Ascending aorta (tissue), 2 donors: ENCODE results near the gene PGAP1. TPM values are rescaled to one million over a fixed set of nuclear protein-coding genes. Genes with fewer than 3 reads are reported as not detected.

Experiments used
- DNase-seq, 2 donors: peaks; one replicate each; pipeline ENCODE4 v3.0.0-alpha.2; 2019; ENCODE audit warnings: low spot score in 2 of 2
- H3K27ac ChIP-seq, 2 donors: fragments of 200-600 bp; sonication (generic); one replicate each; pipeline ENCODE4 v1.5.1; 2016 to 2017; ENCODE audit warnings: mild to moderate bottlenecking in 1 of 2
- H3K27me3 ChIP-seq: fragments of 200-600 bp; sonication (generic); one replicate; pipeline ENCODE4 v1.5.1; 2017
- H3K36me3 ChIP-seq, 2 donors: fragments of 200-600 bp; sonication (generic); one replicate each; pipeline ENCODE4 v1.5.1; 2016
- H3K4me1 ChIP-seq, 2 donors: fragments of 200-600 bp; sonication (generic); one replicate each; pipeline ENCODE4 v1.5.1; 2016 to 2017; ENCODE audit warnings: mild to moderate bottlenecking in 1 of 2
- H3K4me3 ChIP-seq, 2 donors: fragments of 200-600 bp; sonication (generic); one replicate each; pipeline ENCODE4 v1.5.1; 2016 to 2017; ENCODE audit warnings: mild to moderate bottlenecking in 1 of 2
- H3K9me3 ChIP-seq, 2 donors: fragments of 200-600 bp; sonication (generic); one replicate each; pipeline ENCODE4 v1.5.1; 2016
- CTCF ChIP-seq, 3 experiments: fragments of 200-600 bp in 2 of 3; fragments of 450-650 bp in 1 of 3; sonication (generic) in 2 of 3; IDR thresholded peaks; one replicate each; pipeline ENCODE4 v1.5.1; 2016 to 2019; ENCODE audit warnings: antibody characterized with exemption in 3 of 3, mild to moderate bottlenecking in 1 of 3, moderate library complexity in 1 of 3
- intact Hi-C: fragments of 100-400 bp; cut with DNase I; formaldehyde crosslinking; loops from one replicate; pipeline ENCODE4 v1.15.1; 2023
- total RNA-seq: library from RNA; depleted of rRNA; stranded (reverse); fragments of >200 nt; gene quantifications from one replicate; pipeline ENCODE4 v1.1.0, GENCODE V29; 2016

Gene PGAP1
- total RNA-seq, 1 donor from 2014 or later: 2.3 TPM

- Histone ChIP-seq H3K27me3 (no peaks in the 10 kb centered on the region), H3K36me3 (no peaks in the 10 kb centered on the region), H3K4me1 (no peaks in the 10 kb centered on the region), H3K27ac (no peak overlapping the region), H3K4me3 (no peak overlapping the region), H3K9me3 (no peaks in the 10 kb centered on the region)
- DNase-seq: no peak
- TF ChIP-seq CTCF (IDR thresholded peaks at IDR 0.05): no peak
- intact Hi-C loops: no loop called here
Observed at GRCh38 chr2:196957442-196957841, 30.9 kb upstream of the PGAP1 start.

GRCh38 chr2:196956069-196956468 is 29.6 kb upstream of the PGAP1 start:
- intact Hi-C loops: no loop called here
- H3K27me3 ChIP-seq: no peaks in the 10 kb centered on the region
- DNase-seq: no peak
- no peaks in the 10 kb centered on the region for H3K36me3 ChIP-seq
- no peaks in the 10 kb centered on the region for H3K9me3 ChIP-seq
- H3K4me1 ChIP-seq: no peaks in the 10 kb centered on the region
- no peak overlapping the region for H3K27ac ChIP-seq
- no peak overlapping the region for H3K4me3 ChIP-seq
- TF ChIP-seq CTCF (IDR thresholded peaks at IDR 0.05): no peak

- no peaks in the 10 kb centered on the region for H3K4me1 ChIP-seq
- no peak overlapping the region for H3K27ac ChIP-seq
- no peak for TF ChIP-seq CTCF (IDR thresholded peaks at IDR 0.05)
- H3K27me3 ChIP-seq: no peaks in the 10 kb centered on the region
- DNase-seq: no peak
- H3K36me3 ChIP-seq: no peaks in the 10 kb centered on the region
- no peaks in the 10 kb centered on the region for H3K9me3 ChIP-seq
- intact Hi-C loops: no loop called here
- no peak overlapping the region for H3K4me3 ChIP-seq
Observed at GRCh38 chr2:196955036-196955435, 28.5 kb upstream of the PGAP1 start.

GRCh38 chr2:196954001-196954400 is 27.5 kb upstream of the PGAP1 start:
- no peaks in the 10 kb centered on the region for H3K9me3 ChIP-seq
- no peaks in the 10 kb centered on the region for H3K4me1 ChIP-seq
- TF ChIP-seq CTCF (IDR thresholded peaks at IDR 0.05): no peak
- DNase-seq: no peak
- H3K4me3 ChIP-seq: no peak overlapping the region
- intact Hi-C loops: no loop called here
- H3K27ac ChIP-seq: no peak overlapping the region
- no peaks in the 10 kb centered on the region for H3K36me3 ChIP-seq
- no peaks in the 10 kb centered on the region for H3K27me3 ChIP-seq

GRCh38 chr2:196952936-196953335 is 26.4 kb upstream of the PGAP1 start:
- H3K9me3 ChIP-seq: no peaks in the 10 kb centered on the region
- DNase-seq: no peak
- no peak for TF ChIP-seq CTCF (IDR thresholded peaks at IDR 0.05)
- H3K27me3 ChIP-seq: no peaks in the 10 kb centered on the region
- no peak overlapping the region for H3K27ac ChIP-seq
- no peak overlapping the region for H3K4me3 ChIP-seq
- no peaks in the 10 kb centered on the region for H3K4me1 ChIP-seq
- intact Hi-C loops: no loop called here
- H3K36me3 ChIP-seq: no peaks in the 10 kb centered on the region

GRCh38 chr2:196951973-196952372 is 25.5 kb upstream of the PGAP1 start:
- Histone ChIP-seq H3K4me3 (no peak overlapping the region), H3K27ac (no peak overlapping the region), H3K4me1 (no peaks in the 10 kb centered on the region), H3K27me3 (no peaks in the 10 kb centered on the region), H3K9me3 (no peaks in the 10 kb centered on the region), H3K36me3 (no peaks in the 10 kb centered on the region)
- no peak for DNase-seq
- TF ChIP-seq CTCF (IDR thresholded peaks at IDR 0.05): no peak
- intact Hi-C loops: no loop called here
